Measurements from ENCODE around the gene APOL2.
"Not testable (repeated sequence)": the region's sequence is repeated elsewhere in the genome, so short reads cannot be mapped to it uniquely, and the experiment has no call there.

The APOL2 gene

GRCh38 chr22:36204632-36205015 lies 34.7 kb downstream of the APOL2 start:
- DNase-seq (ENCODE audit: low read depth in 1 of 2, low spot score in 1 of 2) = no peak
- no peak for TF ChIP-seq JUND (IDR thresholded peaks at IDR 0.05; ENCODE audit: low read depth)
- in situ Hi-C loops (cut with HindIII; ENCODE audit: low pct_unique_long_range_greater_than_20kb, low sequenced_read_pairs) = no loop called here

- no peak for TF ChIP-seq JUND (IDR thresholded peaks at IDR 0.05; ENCODE audit: low read depth)
- in situ Hi-C loops (cut with HindIII; ENCODE audit: low pct_unique_long_range_greater_than_20kb, low sequenced_read_pairs) = no loop called here
- DNase-seq (ENCODE audit: low read depth in 1 of 2, low spot score in 1 of 2) = no peak
These were observed 35.2 kb downstream of the APOL2 start for GRCh38 chr22:36204001-36204631.

- peak in 1 of 2 experiments; percentile 33 for DNase-seq (ENCODE audit: low read depth in 1 of 2, low spot score in 1 of 2)
- in situ Hi-C loops (cut with HindIII; ENCODE audit: low pct_unique_long_range_greater_than_20kb, low sequenced_read_pairs) = not testable (repeated sequence)
These were observed 35.9 kb downstream of the APOL2 start for GRCh38 chr22:36203441-36203840.

DNA sequence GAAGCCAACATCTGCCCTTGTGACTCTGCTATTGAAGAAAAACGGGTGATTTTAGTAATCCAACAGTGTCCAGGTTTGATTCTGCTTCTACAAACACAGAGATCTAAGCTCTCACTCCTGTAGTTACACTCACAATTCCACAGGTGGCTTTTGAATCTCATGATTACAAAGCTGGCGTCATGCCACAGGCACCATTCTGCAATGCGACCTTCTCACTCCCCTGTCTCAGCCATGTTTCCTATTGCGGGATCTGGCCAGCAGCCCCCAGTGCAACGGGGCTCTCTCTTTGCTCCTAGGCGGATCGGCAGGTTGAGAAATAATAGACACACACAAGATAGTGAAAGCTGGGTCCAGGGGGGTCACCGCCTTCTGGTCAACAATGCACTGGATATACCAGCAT lies 36.4 kb downstream of the APOL2 start:
- in situ Hi-C loops (cut with HindIII; ENCODE audit: low pct_unique_long_range_greater_than_20kb, low sequenced_read_pairs) = not testable (repeated sequence)
- peak in 1 of 2 experiments; percentile 29 for DNase-seq (ENCODE audit: low read depth in 1 of 2, low spot score in 1 of 2)

- TF ChIP-seq JUND (IDR thresholded peaks at IDR 0.05; ENCODE audit: low read depth) = no peak
- DNase-seq (ENCODE audit: low read depth in 1 of 2, low spot score in 1 of 2) = no peak
- in situ Hi-C loops (cut with HindIII; ENCODE audit: low pct_unique_long_range_greater_than_20kb, low sequenced_read_pairs) = no loop called here
These were observed 37.6 kb downstream of the APOL2 start, which contains the start of gene APOL4 for GRCh38 chr22:36201630-36202319. TSS of gene APOL4 (minus strand) at chr22:36201809. CDS start at chr22:36201734, 75 bp downstream.

DNA sequence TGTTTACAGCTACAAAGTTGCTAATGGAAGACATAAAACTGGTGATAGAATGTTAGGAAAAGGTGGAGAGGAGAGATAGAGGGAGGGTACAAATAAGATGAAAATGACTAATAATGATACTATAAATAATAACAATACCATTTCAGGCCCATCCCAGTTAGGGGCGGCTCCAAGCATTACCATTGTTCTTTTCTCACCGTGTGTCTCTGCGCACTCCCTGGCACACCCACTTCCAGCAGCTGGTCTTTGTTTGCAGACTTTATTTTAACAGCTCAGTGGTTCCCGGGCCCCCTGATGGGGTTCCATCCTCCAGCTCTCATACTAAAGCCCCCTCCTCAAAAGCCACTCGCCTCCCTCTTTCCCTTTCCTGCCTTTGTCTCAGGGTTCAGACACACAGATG lies 38.3 kb downstream of the APOL2 start:
- DNase-seq (ENCODE audit: low read depth in 1 of 2, low spot score in 1 of 2); in situ Hi-C loops (cut with HindIII; ENCODE audit: low pct_unique_long_range_greater_than_20kb, low sequenced_read_pairs): not testable (repeated sequence)

- TF ChIP-seq JUND (IDR thresholded peaks at IDR 0.05; ENCODE audit: low read depth) = no peak
- in situ Hi-C loops (cut with HindIII; ENCODE audit: low pct_unique_long_range_greater_than_20kb, low sequenced_read_pairs) = no loop called here
- DNase-seq (ENCODE audit: low read depth in 1 of 2, low spot score in 1 of 2) = peak; percentile 26 to 67
These were observed 40.3 kb downstream of the APOL2 start for GRCh38 chr22:36199001-36199551.

GRCh38 chr22:36198536-36198935 lies 40.8 kb downstream of the APOL2 start:
- DNase-seq (ENCODE audit: low read depth in 1 of 2, low spot score in 1 of 2) = no peak
- TF ChIP-seq JUND (IDR thresholded peaks at IDR 0.05; ENCODE audit: low read depth) = no peak
- in situ Hi-C loops (cut with HindIII; ENCODE audit: low pct_unique_long_range_greater_than_20kb, low sequenced_read_pairs) = no loop called here

GRCh38 chr22:36197514-36198146 lies 41.7 kb downstream of the APOL2 start:
- TF ChIP-seq JUND (IDR thresholded peaks at IDR 0.05; ENCODE audit: low read depth) = no peak
- in situ Hi-C loops (cut with HindIII; ENCODE audit: low pct_unique_long_range_greater_than_20kb, low sequenced_read_pairs) = no loop called here
- DNase-seq (ENCODE audit: low read depth in 1 of 2, low spot score in 1 of 2) = no peak

DNA sequence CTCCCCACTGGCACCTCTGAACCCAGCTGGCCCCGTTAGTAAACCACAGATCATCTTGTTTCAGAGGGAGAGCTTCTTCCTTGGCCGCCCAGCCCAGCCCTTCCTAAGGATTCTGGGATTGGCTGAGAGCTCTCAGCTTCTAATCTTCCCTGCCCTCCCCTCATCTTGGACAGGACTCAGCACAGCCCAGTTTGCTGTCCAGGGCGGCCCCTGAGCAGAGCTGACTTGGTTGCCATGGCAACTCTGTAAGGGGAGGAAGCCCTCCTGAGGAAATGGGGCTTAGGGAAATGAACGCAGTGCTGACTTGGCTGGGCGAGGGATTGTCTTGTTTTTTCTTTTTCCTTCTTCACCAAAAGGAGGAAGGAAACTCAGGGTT lies 42.3 kb downstream of the APOL2 start:
- in situ Hi-C loops (cut with HindIII; ENCODE audit: low pct_unique_long_range_greater_than_20kb, low sequenced_read_pairs) = no loop called here
- no peak for DNase-seq (ENCODE audit: low read depth in 1 of 2, low spot score in 1 of 2)
- no peak for TF ChIP-seq JUND (IDR thresholded peaks at IDR 0.05; ENCODE audit: low read depth)

DNA sequence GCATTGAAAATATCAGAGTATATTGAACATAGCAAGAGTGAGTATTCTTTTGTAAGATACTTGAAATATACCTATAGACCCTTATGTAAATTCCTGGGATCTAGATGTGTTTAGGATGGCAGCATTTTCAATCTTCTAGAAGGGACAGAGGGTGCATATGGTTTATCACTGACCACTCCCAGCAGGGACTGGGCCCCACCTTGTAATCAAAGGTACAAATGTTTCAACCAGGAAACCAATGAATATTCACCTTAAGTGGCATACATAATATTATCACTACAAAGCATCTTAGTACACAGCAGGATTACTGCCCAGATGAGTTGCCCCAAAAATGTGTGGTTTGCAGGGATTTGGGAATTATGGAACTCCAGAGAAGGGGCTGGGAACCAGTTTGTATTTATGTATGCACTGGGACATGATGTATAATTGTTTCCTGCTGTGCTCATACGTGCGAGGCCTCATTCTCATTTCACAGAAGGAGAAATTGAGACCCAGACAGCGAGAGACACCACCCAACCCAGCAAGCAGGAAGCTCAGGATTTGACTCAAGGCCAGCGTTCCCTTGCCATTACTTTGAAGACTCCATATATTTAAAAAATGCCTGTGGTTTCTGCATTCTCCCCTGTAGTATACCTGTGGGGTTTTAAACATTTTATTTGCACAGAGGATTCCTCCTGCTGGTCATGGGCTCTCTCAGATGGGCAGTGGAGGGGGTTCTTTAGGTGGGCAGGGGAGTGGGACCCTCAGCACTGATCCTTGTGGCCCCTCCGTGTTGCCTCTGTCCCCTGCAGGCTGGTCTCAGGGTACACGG lies 42.9 kb downstream of the APOL2 start:
- in situ Hi-C loops (cut with HindIII; ENCODE audit: low pct_unique_long_range_greater_than_20kb, low sequenced_read_pairs) = no loop called here
- no peak for DNase-seq (ENCODE audit: low read depth in 1 of 2, low spot score in 1 of 2)
- no peak for TF ChIP-seq JUND (IDR thresholded peaks at IDR 0.05; ENCODE audit: low read depth)

- TF ChIP-seq JUND (IDR thresholded peaks at IDR 0.05; ENCODE audit: low read depth) = no peak
- peak in 1 of 2 experiments; percentile 61 for DNase-seq (ENCODE audit: low read depth in 1 of 2, low spot score in 1 of 2)
- in situ Hi-C loops (cut with HindIII; ENCODE audit: low pct_unique_long_range_greater_than_20kb, low sequenced_read_pairs) = no loop called here
These were observed 44.4 kb downstream of the APOL2 start for GRCh38 chr22:36194971-36195370.
